ENCODE results near the gene GUK1.
"Not testable (repeated sequence)": the region's sequence is repeated elsewhere in the genome, so short reads cannot be mapped to it uniquely, and the experiment has no call there.

GUK1 gene

DNA sequence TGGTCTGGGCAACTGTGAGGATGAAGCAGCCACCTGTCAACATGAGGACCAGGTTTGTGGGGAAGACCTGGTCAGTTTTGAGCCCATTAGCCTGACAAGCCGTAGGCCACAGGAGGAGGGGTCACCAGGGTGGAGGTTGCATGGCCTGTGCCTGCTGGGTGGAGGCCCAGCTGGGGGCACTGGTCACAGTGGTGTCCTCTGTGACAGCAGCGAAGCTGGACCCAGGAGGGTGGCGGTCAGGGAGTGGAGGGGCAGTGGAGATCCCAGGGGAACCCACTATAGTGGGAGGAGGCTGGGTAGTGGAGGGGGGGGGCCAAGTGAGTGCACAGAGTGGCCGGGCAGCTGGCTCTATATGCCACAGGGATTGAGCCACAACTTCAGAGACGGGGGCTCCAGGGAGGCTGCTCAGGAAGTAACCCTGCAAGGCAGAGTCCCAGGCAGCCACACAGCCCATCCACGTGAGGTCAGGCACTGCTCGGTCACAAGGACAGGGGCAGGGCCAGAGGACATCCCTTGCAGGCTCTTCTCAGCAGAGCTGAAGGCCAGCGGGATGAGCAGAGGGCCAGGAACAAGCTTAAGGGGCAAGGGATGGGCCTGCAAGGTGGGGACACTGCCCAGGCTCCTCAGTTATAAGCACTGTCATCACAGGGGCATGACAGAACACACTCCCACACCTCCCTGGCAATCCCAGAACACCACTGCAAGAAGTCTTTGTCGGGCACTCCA is 34.6 kb upstream of the GUK1 start:
- DNase-seq: no peak

DNA sequence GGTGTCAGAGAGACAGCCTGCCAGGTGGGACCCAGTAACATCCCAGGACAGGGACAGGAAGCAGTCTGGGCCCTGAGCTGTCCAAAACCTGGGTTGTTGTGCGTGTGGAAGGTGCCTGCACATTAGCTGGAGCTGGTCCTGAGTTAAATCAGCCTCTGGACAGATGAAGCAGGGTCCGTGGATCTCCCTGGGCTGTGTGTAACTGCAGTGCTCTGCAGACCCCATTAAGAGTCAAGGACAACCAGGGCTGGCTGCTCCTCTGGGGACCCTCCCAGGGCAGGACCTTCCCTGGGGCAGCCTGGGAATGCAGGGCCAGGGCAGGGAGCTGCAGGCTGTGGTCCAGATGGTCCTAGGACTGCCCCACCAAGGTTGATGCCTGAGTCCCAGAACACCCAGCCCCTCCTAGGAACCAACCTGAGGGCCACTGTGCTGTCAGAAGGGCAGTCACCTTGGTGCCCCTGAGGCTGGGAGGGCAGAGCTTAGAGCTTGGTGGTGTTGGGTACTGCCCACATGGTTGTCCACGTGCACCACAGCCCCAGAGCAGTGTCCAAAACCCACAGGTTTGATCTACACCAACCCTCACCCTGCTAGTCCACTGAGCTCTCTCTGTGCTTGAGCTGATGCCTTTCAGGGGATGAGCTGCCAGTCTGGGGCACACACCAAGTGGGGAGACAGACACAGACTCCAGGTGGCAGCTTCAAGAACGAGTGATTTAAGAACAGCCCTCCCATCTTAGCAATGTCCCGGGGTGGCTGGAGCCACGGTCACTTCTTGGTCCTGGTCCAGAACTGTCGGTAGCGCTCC is 33.9 kb upstream of the GUK1 start:
- no peak for DNase-seq

DNA sequence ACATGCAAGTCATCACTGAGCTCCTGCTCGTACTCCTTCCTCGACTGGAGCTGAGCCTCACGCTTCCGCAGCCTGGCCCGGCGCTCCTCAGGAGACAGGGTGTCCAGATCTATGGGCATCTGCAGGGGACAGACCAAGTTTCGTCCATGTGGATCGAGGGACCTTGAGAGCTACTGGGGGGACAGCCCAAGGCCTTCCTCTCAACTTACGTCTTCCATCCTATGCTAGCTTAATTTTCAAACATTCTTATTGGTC is 33.4 kb upstream of the GUK1 start:
- DNase-seq: no peak

DNA sequence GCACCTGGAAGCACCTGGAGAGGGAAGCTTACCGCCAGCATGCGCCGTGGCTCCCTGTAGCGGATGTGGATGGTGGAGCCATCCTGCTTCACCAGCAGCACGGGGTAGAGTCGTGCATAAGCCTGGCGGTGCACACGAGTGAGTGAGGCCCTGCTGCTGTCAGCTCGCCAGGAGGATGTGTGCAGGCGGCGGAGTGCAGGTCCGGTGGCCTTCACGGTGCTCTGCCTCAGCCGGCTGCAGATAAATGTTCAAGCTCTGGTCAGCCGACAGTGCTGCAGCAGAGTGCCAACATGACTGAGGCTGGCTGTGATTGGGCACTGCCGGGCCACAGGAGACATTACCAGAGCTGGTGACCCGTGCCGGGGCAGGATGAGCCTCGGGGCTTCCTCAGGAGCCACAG is 32.4 kb upstream of the GUK1 start:
- DNase-seq: no peak

DNA sequence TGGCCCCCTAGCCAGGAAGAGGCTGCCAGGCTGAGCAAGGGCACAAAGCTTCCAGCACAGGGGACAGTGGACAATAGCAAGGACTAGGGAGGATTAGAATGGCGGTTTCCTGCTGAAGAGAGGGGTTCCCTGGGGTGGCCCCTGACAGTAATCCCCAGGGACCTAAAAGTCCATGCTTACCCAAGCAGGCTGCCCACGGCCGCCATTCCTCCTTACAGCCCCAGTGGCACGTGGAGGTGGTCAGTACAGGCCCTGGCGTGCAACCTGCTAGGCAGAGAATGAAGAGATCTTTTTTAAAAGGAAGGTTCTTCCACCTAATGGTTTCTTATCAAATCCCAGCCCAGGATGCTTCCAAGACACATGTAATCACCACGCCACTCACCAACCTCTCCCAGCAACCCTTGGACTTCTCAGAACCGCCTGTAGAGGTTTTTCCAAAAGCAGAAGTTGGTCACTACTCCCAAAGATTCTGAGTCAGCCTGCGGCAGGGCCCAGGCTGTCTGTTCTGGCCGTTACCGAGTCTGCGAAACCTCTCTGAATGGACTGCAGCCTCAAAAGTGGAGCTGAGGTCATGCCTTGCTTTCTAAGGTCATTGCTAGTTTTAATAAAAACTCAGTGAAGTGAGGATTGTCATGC is 31.9 kb upstream of the GUK1 start:
- no peak for DNase-seq

DNA sequence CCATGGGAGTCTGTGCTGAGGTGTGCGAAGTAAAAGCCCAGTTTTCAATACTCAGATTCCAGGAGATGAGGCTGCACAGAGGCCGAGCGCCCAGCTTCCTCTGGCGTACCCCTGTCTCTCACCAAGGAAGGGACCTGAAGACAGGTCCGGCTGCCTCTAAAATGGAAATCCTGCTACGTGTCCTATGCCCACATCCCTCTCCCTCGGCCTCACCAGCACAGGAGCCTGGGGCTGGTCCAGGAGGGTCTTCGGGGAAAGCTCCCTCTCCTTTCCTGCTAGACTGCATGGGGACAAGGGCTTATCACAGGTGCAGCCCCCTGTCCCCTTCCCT is 31.4 kb upstream of the GUK1 start:
- no peak for DNase-seq

DNA sequence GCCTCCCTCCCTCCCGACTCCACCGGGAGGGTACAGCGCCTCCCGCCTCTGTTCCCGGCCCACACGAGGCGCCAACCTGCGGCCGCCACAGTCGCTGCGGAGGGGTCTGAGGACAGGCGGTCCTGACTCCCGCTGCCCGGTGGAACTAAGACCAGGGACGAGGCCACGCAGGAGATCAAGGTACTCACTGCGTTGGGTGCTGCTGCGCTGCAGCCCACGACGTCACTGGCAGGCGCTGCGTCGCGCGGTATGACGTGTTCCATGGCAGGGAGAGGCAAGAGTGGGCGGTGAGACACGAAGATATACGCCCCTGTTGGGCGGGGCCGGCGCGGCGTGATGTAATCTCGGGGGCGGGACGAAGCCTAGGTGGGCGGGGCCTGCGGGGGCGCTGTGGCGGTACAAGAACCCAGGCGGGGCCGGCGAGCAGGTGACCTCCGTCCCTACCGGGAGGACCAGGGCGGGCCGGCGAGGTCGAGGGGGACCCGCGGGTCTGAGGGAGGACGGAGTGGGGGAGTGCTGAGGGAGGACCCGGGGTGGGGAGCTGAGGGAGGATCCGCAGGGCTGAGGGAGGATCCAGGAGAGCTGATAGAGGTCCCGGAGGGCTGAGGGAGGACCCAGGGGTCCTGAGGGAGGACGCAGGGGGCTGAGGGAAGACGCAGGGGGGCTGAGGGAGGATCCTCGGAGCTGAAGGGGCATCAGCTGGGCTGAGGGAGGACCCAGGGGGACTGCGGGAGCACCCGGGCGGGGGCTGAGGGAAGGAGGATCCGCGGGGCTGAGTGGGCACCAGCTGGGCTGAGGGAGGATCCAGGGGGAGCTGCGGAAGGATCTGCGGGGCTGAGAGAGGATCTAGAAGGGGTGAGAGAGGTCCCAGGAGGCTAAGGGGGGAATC is 30.8 kb upstream of the GUK1 start, which contains the start of gene MRPL55:
Gene MRPL55 (minus strand): TSS at position 227 of the 889 bp plus-strand sequence. CDS start 1,039 bp downstream, outside the sequence.
- DNase-seq: peak; percentile 95

DNA sequence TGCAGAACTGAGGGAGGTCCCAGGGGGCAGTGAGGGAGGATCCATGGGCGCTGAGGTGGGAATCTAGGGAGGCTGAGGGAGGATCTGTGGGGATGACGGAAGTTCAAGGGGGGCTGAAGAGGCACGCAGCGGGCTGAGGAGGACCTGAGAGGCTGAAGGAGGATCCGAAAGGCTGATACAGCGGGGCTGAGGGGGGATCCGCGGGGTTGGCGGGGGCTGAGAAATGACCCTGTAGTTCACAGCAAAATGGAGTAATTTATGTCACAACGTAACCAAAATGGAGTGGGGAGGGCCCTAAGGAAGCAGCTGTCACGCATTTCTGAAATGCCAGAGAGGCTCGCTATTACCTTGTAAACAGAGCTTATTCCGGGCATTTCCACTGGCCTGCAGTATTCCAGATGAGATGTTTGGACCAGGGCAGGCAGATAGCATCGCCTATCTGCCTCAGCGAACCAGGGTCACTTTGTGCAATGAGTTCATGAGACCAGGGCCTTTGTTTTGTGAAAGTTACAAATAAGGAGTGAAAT is 30.1 kb upstream of the GUK1 start:
- peak; percentile 51 for DNase-seq

DNA sequence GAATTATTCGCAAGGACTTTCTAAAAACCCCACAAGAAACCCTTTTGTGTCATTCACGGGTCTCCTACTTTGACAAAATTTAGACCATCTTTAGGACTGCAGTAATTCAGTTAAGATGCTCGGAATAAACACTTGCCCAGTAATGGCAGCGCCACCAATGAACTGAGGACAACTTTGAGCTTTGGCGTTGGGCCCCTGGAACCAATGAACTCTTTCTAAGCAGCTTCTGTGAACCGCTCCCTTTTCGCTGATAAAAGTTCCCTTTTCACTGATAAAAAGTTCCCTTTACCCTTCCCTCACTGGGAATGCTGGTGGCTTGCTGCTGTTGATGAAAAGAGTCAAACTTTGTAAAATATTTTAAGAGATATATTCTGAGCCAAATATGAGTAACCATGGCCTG is 29.5 kb upstream of the GUK1 start:
- no peak for DNase-seq

DNA sequence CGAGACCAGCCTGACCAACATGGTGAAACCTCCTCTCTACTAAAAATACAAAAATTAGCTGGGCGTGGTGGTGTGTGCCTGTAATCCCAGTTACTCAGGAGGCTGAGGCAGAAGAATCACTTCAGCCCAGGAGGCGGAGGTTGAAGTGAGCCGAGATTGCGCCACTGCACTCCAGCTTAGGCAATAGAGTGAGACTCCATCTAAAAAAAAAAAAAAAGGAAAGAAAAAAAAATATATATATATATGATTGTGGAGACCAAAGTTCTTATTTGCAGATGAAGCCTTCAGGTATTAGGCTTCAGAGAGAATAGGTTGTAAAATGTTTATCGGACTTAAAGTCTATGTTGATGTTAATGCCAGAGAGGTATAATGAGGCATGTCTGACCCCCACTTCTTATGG is 28.8 kb upstream of the GUK1 start:
- not testable (repeated sequence) for DNase-seq

DNA sequence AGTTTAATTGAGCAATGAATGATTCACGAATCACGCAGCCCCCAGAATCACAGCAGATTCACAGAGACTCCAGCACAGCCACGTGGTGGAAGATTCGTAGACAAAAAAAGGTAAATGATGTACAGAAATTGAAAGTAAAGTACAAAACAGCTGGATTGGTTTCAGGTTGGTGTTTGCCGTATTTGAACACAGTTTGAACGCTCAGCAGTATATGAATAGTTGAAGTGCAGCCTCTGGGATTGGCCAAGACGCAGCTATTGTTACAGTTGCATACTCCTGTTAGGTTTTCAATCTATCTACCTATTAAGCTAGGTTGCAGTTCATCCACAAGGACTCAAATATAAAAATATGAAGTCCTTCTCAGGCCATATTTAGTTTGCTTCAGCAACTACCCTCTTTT is 27.9 kb upstream of the GUK1 start:
- no peak for DNase-seq

DNA sequence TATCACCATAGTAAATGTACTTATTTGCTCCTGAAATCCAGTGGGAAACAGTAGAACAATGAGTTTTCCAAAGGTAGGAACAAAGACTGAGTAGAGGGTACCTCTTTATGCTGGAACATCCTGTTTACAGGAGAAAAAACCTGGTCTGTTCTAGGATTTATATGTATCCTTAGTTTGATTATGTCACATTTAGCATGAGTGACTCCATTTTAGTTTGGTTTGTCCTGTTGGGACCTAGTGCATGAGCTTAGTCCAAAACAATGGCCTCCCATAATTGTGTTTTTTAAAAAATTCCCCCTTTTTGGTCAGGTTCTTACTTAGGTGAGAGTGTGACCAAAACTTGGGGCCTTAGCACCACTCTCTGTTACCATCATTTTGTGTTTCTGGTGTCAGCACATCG is 27.5 kb upstream of the GUK1 start:
- DNase-seq: no peak

DNA sequence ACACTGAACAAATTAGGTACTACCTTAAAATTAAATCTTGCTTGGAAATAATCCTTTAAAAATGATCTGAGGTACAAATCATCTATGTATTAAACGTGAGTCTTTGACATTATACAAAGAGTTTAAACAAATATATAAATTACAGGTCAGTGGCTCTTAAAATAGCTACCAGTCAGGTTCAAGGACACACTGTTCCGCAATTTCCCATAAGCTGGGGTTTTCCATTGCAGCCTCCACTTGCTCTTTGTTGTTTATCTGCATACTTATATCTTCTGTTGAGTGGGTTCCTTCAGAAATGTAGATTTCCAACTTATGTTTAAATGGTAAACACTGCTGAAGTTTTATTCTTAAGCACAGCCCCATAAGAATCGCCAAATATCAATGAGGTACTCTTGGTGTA is 25.3 kb upstream of the GUK1 start:
- DNase-seq: no peak

DNA sequence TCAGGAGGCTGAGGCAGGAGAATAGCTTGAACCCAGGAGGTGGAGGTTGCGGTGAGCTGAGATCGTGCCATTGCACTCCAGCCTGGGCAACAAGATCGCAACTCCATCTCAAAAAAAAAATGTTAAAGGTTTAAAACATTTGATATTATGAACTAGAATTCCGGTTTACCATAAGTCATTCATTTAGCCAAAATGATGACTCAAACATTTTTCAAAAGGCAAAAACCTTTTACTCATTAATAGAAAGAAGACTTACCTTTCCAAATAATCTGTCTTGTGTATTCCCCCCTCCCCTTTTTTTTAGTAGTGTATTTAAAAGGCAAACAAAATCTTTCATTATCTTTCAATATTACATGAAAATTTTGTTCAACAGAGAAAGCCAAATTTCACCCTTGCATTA is 22.7 kb upstream of the GUK1 start:
- no peak for DNase-seq

DNA sequence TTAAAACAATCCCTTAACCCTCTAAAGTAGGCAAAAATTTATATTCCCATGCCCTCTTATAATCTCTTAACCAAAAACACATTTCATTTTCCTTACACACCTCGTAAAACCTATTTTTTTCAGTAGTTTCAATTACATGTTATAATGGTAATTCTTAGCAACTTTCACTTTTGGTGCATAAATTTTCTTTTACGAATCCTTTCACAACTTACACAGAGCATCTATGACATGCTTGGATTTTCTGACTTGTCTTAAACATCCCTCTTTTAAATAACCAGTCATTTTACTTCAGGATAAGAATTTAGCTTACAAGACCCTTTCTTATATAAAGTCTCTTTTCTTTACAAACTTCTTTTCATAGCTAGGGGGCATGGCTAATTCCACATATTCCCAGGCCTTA is 22.0 kb upstream of the GUK1 start:
- no peak for DNase-seq

DNA sequence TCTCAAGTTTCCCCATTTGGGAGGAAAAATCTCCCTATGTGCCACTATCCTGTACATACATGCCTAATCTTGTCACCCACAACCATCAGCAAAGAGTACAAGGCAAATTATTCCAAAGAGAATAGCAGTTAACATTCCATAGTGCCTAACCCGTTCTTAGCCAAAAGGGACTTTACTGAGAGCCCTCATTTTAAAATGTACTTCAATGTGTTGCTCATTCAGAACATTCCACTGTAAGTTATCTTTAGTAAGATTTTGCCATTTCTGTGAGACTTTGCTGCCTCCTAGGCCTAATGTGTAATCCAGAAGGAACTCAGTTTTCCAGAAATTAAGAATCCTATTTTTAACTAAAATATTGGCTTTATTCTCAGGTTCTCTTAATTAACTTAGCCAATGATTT is 19.7 kb upstream of the GUK1 start:
- no peak for DNase-seq

DNA sequence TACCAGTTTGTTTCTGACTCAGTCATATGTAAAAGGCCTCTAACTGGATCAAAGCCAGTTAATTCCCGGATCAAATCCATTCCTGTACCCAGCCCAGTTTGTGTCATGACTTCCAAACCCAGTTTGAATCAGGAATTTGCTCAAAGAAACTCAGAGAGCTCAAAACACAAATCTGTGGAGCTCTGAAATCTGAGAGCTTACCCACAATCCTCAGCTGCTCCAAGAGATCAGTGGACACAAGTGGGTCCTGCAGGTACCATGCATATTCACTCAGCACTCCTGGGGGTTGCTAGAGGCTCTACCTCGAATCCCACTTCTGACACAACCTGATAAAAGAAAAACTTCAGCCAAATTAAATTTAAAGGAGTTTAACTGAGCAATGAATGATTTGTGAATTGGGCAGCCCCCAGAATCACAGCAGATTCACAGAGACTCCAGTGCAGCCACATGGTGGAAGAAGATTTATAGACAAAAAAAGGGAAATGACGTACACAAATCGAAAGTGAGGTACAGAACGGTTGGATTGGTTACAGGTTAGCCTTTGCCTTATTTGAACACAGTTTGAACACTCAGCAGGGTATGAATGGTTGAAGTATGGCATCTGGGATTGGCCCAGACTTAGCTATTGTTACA is 19.1 kb upstream of the GUK1 start:
- no peak for DNase-seq

DNA sequence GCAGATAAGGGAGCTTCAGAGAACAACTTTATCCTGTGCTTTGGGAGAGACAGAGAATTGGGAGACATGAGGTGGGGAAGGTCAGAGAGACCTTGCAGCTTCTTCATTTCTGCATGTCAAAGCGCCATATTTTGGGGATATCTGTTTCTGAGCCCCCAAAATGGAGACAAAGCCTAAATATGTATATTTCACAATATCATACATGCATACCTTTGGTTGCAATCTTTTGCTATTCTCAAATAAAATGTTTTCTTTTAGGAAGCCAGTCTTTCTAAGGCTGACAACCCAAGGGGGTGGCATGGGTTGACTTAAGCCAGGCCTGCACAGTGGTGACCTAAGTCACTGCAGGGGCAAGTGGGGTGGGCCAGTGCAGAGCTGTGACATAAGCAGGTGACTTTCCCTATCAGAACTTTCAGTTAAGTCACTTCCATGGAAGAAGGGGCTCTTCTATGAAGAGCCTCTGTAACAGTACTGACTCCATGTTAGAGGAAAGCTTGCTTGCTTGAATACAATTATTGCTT is 17.1 kb upstream of the GUK1 start:
- no peak for DNase-seq

DNA sequence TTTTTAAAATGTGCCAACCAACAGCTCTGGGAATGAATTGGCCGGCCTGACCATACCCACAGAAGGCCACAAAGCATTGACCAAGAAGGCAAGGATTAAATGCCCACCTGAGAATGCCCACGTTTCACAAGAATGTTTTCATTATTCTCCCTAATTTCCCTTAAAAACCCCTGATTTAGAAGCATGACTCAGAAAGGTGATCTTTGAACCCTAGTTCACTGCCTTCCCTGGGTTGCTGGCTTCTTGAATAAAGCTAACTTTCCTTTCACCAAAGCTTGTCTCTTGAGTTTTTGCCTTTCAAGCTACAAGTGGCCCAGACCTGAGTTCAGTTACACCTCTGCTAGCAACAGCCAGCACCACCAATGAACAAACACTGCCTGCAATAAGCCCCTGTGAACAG is 16.6 kb upstream of the GUK1 start:
- no peak for DNase-seq

DNA sequence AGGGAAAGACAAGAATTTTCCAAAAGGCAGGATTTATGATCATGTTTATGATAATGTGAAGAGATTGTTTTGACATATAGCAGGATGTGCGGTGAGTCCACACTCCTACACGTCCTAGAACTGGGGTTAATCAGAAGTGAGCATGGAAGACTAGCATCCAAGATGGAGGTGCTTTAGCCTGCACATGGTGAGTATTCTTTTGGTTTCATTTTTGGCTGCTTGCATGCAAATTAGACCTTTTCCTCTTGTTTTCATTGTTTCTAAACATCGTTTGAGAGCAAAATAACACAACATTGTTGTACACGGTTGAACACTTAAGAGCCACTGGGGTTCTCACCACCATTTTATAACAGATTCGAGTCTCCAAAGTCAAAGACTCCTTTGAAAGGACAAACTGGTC is 14.9 kb upstream of the GUK1 start:
- no peak for DNase-seq

DNA sequence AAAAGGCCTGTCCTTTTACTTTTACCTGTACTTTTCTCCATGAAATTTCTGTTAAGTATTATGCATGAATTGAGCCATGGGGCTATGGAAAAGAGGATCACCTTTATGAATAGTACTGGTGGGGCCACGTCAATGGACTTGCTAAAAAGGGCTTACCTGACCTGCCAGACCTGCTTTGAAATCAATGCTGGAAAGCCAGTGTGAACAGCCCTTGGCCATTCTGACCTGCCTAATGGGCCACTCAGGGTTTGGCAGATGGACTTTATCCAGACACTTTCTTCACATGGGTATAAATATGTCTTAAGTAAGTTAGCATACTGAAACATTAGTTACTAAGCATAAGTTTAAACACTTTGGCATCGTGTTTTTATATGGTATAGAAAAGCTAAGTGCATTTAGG is 8.3 kb upstream of the GUK1 start:
- no peak for DNase-seq

DNA sequence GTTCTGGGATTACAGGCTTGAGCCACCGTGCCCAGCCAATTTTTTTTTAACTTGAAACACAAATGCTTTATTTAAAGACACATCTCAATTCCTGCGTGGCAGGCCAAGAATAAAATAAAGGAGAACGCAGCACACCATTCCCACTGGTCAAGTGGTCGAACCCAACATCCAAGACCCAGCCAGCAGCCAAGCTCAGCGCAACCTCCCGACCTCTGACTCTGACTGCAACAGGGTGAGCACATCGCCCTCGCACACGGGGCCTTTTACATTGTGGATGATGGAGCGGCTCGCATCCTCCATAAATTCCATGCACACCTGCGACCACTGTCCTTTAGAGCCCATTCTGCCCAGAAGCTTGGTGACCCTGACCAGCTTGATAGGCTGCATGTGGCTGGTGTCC is 5.5 kb upstream of the GUK1 start:
- DNase-seq: no peak

DNA sequence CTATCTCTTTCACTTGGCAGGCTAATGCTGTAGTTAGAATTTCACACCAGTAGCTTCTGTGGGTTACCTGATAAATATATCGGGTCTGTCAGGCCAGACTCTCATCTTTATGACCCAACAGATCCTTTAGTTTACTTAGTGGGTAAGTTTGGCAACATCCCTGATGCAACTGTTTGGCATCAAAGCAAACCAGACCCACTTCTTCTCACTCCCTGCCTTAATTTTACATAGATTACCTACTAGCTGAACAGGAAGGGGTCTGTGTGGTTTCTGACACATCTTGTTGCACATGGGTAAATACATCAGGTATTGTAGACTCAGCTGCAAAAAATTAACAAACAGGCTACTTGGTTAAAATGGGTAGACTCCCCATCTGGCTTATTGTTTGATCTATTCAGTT is 3.2 kb upstream of the GUK1 start:
- DNase-seq: no peak

Measured in EL (cell line).